GM13977 (cell line): ENCODE results near the gene SNX20.

Experiments
- DNase-seq: peaks from one replicate; pipeline ENCODE4 v3.0.0; 2012; ENCODE audit warnings: low spot score
- in situ Hi-C: fragments of 300-500 bp; cut with MboI; formaldehyde crosslinking; loops from one replicate; pipeline ENCODE4 v1.12.0; 2022; ENCODE audit warnings: low sequenced_read_pairs, low pct_unique_long_range_greater_than_20kb, mixed read lengths, inconsistent platforms; ENCODE audit not compliant: unreplicated experiment
- TF ChIP-seq, protein P1 (sequence below): IDR thresholded peaks from 2 replicates; pipeline ENCODE4 v1.5.1; 2012; ENCODE audit warnings: mild to moderate bottlenecking, control low read depth; ENCODE audit not compliant: insufficient read depth; ENCODE audit errors: extremely low read depth, missing control alignments

The SNX20 gene

DNA sequence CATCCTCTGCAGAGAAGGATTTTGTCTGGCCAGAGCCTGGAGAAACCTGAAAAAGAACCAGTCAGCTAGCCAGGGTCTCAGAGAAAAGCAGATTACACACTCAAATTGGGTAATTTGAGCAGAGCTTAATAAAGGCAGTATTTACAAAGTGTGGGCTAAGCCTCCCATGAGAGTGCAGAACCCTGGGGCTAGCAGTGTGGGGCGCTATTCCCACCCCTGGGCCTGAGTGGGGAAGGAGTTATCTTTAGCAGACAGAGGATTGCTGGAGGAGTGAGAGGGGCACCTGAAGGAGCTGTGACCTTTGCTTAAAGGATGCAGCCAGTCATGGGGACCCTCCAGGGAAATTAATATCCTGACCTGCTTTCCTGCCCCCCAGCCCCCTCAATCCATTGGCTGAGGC lies 46.2 kb downstream of the SNX20 start:
- in situ Hi-C loops, result no loop called here
- DNase-seq, result no peak
- TF ChIP-seq, protein P1, sequence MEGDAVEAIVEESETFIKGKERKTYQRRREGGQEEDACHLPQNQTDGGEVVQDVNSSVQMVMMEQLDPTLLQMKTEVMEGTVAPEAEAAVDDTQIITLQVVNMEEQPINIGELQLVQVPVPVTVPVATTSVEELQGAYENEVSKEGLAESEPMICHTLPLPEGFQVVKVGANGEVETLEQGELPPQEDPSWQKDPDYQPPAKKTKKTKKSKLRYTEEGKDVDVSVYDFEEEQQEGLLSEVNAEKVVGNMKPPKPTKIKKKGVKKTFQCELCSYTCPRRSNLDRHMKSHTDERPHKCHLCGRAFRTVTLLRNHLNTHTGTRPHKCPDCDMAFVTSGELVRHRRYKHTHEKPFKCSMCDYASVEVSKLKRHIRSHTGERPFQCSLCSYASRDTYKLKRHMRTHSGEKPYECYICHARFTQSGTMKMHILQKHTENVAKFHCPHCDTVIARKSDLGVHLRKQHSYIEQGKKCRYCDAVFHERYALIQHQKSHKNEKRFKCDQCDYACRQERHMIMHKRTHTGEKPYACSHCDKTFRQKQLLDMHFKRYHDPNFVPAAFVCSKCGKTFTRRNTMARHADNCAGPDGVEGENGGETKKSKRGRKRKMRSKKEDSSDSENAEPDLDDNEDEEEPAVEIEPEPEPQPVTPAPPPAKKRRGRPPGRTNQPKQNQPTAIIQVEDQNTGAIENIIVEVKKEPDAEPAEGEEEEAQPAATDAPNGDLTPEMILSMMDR, result no peak

DNA sequence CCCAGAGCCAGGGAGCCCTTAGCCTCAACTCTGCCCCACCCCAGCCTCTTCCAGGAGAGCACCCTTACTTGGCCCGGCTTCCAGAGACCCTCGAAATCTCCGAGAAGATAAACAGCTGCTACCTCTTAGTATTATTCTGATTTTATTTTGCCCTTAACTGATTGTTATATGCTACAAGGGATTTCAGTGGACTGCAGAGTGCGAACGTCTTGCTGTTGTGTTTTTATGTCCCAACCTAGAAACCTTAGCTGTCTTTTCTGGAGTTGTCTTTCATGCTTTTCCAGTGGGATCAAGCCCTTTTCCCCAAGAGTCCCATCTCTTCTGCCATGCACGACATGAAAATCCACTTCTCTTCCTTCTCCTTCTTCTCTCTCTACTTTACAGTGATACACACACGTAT lies 47.0 kb downstream of the SNX20 start:
- no peak for DNase-seq
- TF ChIP-seq, protein P1, result no peak
- in situ Hi-C loops, result no loop called here

DNA sequence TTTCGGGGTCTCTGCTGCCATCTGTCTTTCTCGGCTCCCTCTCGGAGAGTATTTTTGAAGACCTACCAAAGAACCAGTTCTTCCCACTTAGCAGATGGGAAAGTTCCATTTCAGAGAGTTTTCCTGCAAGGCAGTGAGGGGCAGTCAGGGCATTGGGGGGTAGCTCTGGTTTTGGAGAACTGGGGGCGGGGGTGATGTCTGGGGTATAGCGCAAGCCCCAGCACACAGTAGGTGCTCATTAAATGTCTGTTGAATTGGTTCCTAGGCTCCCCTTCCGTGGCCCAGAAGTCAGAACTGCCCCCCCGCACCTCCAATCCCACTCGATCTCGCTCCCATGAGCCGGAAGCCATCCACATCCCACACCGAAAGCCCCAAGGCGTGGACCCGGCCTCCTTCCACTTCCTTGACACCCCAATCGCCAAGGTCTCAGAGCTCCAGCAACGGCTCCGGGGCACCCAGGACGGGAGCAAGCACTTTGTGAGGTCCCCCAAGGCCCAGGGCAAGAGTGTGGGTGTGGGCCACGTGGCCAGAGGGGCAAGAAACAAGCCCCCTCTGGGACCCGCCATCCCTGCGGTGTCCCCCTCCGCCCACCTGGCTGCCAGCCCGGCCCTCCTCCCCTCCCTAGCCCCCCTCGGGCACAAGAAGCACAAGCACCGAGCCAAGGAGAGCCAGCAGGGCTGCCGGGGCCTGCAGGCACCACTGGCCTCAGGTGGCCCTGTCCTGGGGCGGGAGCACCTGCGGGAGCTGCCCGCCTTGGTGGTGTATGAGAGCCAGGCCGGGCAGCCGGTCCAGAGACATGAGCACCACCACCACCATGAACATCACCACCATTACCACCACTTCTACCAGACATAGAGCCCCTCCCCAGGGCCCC lies 47.9 kb downstream of the SNX20 start:
- no peak for DNase-seq
- TF ChIP-seq, protein P1, result no peak
- in situ Hi-C loops, result no loop called here

DNA sequence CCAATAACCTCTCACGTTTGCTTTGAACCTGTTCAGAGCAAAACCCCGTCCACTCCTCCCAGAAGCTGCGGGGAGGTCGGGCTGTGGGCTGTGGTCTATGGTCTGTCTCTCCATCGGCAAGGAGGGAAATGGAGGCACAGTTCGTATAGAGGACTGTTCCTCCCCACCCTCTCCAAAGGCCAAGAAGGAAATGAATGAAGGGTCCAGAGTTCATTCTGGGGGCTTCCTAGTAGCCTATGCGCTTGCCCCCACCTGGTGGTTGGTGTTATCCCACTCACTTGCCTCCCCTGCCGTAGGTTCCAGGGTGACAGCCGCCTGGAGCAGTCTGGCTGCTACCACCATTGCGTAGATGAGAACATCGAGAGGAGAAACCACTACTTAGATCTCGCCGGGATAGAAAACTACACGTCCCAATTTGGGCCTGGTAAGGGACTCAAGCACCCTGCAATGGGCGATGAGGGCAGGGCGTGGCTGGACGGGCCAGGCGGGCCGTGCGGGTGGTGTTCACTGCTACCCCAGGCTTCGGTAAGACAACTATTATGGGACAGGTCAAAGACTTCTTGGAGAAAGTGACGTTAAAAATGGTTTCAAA lies 49.0 kb downstream of the SNX20 start:
- TF ChIP-seq, protein P1, result no peak
- in situ Hi-C loops, result no loop called here
- no peak for DNase-seq

DNA sequence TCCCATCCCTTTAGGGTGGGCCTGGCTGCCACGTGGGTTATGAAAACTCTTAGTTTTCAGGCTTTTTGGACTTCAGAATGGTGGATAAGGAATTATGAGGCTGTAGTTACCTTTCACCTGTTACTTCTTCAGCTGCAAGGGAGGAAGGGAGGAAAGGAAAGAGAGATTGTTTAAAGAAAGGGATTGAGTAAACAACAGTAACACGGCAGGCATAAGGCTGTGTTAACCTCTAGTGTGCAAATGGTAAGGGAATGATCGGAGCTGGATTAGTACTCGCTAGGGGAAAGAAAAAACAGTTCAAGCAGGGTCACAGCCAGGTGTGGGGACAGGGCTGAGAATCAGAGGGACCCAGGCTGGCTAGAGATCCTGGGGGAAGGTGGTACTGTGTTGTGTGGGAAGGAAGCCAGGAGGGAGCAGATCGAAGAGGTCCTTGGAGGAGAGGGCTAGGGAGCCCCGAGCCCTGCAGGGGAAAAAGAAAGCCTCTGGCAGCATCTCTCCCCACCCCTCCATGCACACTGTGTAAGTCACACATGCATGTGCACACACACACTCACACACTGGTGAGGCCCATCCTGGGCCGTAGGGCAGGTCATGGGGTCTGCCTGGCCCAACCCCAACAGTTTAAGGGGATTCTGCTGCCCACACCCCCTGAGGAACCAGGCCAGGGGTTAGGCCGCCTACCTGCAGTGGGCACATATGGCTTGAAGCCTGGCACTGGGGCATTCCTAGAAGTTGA lies 49.7 kb downstream of the SNX20 start:
- TF ChIP-seq, protein P1, result no peak
- in situ Hi-C loops, result no loop called here
- DNase-seq, result no peak

DNA sequence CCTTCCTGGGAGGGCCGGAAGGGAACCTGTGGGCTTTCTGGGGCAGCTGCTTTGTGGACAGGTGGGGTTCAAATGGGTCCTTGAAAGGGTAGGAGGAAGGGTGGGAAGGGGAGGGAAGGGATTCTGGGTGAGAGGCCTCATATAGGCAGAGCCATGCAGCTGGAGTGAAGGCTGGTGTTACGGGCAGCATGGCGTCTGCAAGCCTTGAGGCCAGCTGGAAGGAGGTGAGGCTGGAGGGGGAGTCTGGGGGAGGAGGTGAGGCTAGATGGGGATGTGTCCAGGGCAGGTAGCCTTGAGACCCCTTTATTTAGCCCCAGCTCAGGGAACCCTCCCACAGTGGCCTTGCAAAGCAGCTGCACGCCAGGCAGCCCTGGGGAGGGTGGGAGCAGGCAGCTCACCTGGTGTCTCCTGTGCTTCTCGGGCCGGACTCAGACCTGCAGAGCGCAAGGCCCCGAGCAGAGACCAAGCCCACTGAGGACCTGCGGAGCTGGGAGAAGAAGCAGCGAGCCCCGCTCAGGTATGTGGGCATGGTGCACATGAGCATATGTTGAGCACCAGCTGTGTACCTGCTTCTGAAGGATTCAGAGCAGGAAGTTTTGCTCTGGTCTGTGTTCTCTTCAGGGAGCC lies 50.6 kb downstream of the SNX20 start:
- DNase-seq, result no peak
- TF ChIP-seq, protein P1, result no peak
- in situ Hi-C loops, result no loop called here
